GM19324 (cell line): ENCODE measurements around the gene MUC20.
"Not testable (repeated sequence)": the region's sequence is repeated elsewhere in the genome, so short reads cannot be mapped to it uniquely, and the experiment has no call there.

Experiments
- ATAC-seq: cut with Tn5 transposase; IDR thresholded peaks from one replicate; pipeline ENCODE4 v1.9.1; 2021; ENCODE audit warnings: mild to moderate bottlenecking, moderate library complexity; ENCODE audit not compliant: unreplicated experiment, low FRiP score

The MUC20 gene

GRCh38 chr3:195710126-195710905 is 10.5 kb upstream of the MUC20 start:
- not testable (repeated sequence) for ATAC-seq

DNA sequence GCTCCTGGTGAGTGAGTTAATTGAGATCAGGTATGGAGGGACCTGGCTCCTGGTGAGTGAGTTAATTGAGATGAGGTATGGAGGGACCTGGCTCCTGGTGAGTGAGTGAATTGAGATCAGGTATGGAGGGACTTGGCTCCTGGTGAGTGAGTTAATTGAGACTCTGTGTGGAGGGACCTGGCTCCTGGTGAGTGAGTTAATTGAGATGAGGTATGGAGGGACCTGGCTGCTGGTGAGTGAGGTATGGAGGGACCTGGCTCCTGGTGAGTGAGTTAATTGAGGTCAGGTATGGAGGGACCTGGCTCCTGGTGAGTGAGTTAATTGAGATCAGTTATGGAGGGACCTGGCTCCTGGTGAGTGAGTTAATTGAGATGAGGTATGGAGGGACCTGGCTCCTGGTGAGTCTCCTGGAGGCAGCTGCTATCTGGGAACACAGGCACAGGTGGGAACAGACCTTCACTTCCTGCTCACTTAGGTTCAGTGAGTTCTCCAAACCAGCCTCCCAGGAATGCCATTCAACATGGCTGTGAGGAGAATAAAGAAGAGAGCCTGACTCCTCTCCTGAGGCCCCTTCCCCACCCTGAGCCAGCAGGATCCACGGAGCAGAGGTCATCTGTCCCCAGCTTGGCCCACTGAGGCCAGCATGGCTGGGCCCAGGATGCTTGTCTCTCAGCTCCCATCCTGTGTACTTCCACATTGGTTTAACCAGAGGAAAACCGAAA is 9.5 kb upstream of the MUC20 start:
- not testable (repeated sequence) for ATAC-seq

DNA sequence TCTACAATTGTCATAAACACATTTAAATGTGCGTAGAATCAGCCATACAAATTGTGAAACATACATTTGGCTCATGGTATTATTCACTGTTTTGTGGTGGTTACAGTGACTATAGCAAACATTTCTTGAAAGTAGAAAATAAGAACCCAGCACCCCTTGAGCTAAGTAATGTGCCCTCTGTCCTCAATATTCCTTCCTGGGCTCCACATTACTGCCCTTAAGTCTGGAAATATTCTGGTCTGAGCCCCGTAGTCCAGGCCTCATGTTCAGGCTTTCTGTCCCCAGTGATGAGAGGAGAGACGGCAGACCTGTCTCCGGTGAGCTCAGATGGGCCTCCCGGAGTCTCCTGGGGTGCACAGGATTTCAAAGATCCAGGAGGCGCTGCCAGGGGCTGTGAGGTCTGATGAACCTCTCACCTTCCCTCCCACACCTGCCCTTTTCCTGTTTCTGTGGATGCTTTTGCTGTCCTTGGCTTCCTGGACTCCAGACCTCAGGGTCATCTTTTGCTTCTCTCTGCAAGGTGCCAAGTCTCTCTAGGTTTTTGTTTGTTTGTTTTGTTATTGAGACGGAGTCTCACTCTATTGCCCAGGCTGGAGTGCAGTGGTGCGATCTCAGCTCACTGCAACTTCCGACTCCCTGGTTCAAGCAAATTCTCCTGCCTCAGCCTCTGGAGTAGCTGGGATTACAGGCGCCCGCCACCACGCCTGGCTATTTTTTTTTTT is 8.8 kb upstream of the MUC20 start:
- ATAC-seq: no peak

DNA sequence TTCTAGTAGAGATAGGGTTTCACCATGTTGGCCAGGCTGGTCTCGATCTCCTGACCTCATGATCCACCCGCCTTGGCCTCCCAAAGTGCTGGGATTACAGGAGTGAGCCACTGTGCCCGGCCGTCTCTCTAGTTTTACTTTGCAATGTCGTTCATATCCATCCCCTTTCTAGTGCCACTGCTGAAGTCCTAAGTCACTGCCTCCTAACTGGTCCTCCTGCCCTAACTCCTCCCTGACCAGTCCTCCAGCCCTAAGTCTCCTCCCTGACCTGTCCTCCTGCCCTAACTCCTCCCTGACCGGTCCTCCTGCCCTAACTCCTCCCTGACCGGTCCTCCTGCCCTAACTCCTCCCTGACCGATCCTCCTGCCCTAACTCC is 8.3 kb upstream of the MUC20 start:
- ATAC-seq: not testable (repeated sequence)

DNA sequence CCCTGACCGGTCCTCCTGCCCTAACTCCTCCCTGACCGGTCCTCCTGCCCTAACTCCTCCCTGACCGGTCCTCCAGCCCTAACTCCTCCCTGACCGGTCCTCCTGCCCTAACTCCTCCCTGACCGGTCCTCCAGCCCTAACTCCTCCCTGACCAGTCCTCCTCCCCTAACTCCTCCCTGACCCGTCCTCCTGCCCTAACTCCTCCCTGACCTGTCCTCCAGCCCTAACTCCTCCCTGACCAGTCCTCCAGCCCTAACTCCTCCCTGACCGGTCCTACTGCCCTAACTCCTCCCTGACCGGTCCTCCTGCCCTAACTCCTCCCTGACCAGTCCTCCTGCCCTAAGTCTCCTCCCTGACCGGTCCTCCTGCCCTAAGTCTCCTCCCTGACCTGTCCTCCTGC is 7.6 kb upstream of the MUC20 start:
- ATAC-seq: not testable (repeated sequence)

GRCh38 chr3:195714380-195715011 is 6.3 kb upstream of the MUC20 start:
- ATAC-seq: no peak

GRCh38 chr3:195715134-195715533 is 5.6 kb upstream of the MUC20 start:
- no peak for ATAC-seq

DNA sequence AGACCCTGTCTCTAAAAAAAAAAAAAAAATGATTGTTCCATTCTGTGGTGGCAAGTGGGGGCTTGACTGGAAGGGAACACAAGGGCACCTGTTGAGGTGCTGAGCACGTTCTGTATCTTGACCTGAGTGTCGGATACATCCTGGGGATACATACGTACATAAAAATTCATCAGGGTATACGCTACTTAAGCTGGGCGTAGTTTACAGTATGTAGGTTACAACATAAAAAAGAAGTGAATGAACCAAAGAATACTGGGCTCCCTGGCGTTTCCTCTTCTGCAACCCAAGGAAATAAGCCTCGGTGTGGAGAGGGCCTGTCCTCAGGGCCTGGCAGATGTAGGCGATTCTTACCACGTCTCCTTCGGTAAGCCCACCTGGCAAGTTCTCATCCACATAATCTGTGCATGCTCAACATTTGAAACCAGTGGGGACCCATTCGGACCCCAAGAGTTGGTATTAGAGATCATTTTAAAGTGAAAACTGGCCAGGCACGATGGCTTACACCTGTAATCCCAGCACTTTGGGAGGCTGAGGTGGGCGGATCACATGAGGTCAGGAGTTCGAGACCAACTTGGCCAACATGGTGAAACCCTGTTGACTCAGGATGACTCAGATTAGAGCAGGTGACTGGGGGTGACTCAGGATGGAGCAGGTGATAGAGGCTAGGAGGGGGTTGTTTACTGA is 5.1 kb upstream of the MUC20 start:
- ATAC-seq: no peak

DNA sequence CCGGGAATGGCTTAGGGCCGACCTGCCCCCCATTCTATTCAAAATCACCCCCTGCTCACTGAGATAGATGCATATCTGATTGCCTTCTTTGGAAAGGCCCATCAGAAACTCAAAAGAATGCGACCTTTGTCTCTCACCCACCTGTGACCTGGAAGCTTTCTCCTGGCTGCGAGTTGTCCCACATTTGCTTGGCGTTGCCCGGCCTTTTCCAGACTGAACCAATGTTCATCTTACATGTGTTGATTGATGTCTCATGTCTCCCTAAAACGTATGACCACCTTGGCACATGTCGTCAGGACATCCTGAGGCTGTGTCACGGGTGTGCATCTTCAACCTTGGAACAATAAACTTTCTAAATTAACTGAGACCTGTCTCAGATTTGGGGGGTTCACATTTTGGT is 3.4 kb upstream of the MUC20 start:
- ATAC-seq: no peak

DNA sequence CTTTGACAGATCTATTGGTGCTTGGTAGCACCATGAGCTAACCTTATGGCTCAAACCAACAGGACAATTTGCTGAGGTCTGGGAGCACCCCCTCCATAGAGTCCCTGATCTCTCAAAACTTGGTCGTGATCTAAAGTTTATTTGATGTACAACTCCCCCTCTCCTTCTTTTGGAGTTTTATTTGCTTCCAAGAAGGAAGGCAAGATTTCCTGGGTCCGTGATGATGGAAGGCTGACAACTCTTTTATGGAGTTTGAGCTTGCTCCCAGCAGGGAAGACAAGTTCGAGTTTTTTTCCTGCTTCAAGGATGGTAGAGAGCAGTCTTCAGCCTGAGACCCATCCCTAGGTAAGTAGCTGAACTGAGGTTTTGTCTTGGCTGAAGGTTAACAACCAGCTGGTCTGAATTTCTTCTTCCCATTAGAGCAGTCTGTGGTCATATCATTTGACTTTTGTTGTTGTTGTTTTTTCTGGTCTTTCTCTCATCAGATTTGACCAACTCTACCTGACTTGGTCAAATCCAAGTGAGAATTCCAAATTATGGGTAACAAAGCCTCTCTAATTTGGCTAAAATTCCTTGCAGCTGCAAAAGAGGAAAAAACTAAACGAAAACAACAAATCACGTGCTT is 2.8 kb upstream of the MUC20 start:
- no peak for ATAC-seq

DNA sequence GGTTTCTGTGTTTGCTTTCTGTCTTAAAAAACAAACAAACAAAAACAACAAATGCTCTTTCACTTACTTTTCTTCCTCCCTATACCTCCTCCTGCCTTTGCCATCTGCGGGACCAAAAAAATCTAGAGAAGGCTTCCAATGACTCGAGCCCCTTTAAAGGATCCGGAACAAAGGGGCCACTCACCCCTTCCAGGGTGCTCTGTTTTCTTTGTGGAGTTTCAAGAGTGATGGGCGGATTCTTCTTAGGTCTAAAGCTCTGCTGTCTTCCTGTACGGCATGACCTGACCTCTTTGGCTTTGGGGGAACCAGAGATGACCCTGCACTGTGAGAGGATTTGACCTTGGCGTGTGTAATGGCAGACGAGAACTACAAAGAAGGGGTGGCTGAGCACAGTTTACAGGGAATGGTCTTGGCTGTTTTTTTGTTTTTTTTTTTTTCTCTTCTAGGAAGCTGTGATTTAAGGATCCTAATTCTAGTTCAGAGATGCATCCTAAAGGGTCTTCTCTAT is 2.2 kb upstream of the MUC20 start:
- no peak for ATAC-seq

- not testable (repeated sequence) for ATAC-seq
Measured at GRCh38 chr3:195719514-195720254, 1.1 kb upstream of the MUC20 start.

DNA sequence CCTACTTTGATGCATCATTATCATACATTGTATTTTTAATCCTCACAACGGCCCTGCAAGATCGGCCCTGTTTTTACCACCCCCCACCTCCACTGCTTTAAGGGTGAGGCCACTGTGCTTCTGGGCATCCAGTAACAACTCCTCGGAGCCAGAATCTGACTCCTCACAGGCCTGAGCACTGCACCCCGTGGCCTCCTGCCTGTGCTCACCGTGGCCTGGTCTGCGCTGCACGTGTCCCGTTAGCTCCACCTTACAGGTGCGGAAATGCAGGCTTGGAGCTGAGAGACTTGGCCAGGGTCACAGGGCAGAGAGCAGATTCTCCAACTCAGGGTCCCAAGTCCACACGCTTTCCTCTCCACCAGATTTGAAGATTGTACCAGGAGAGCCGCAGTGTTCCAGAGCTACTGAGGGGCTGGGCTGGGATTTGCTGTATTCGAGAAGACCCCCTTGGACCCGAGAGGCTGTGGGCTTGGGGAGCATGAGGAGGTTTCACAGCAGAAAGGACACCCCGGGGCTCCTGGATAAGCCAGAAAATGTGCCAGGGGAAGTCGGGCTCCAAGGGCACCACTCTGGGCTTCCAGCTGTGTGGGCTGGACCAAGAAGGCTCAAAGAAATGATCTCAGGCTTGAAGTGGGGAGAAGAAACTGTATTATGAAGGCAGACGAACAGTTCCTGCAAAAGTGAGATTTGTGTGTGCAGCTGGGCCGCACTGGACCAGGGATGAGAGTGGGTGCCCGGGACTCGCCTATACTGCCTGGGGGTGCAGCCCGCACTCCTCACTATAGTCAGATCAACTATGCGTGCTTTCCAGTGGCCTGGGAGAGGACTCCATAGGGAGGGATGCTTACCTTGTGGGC is 1.6 kb downstream of the MUC20 start:
- ATAC-seq: not testable (repeated sequence)

- not testable (repeated sequence) for ATAC-seq
Measured at GRCh38 chr3:195722996-195723345, 2.2 kb downstream of the MUC20 start.

DNA sequence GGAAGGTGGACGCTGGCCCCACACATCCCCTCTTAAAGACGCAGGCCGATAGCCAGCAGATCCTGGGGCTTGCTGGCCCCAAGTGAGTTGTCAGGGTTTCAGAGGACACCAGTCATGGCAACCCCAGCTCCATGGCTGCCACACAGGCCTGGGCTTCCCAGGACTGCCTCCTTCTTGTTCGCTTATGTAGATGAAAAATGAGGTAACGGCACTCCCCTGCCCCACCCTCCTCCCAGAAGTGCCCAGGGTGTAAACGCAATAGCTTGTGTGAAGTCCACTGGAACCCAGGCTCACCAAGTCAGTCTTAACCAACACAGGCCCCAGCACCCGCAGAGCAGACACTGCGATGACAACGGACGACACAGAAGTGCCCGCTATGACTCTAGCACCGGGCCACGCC is 3.6 kb downstream of the MUC20 start:
- not testable (repeated sequence) for ATAC-seq

- not testable (repeated sequence) for ATAC-seq
Measured at GRCh38 chr3:195725916-195726740, 5.3 kb downstream of the MUC20 start.

GRCh38 chr3:195727606-195728195 is 6.9 kb downstream of the MUC20 start:
- no peak for ATAC-seq
